Measurements from ENCODE around the gene TAMALIN.

GRCh38 chr12:52059582-52060497, 53.1 kb downstream of the TAMALIN start:
- TF ChIP-seq POLR2AphosphoS5 (IDR thresholded peaks at IDR 0.05; ENCODE audit: borderline replicate concordance, low read depth, low read length) = no peak
- TF ChIP-seq EZH2 (IDR thresholded peaks at IDR 0.05) = no peak
